Measurements from ENCODE around the gene OLFM4.

The OLFM4 gene

GRCh38 chr13:53068585-53069520, 40.2 kb downstream of the OLFM4 start:
- DNase-seq (ENCODE audit: low spot score in 2 of 2) (no peak), ATAC-seq (ENCODE audit: low read depth) (no peak)
- Mint-ChIP-seq H3K27ac (no peak overlapping the region), H3K27me3 (peaks cover 10% of the 10 kb centered on the region), H3K36me3 (no peaks in the 10 kb centered on the region), H3K4me1 (no peaks in the 10 kb centered on the region), H3K9me3 (no peaks in the 10 kb centered on the region), H3K4me3 (no peak overlapping the region)

- Mint-ChIP-seq H3K36me3 (no peaks in the 10 kb centered on the region), H3K27me3 (peaks cover 5% of the 10 kb centered on the region), H3K9me3 (no peaks in the 10 kb centered on the region), H3K4me3 (no peak overlapping the region), H3K4me1 (no peaks in the 10 kb centered on the region), H3K27ac (no peak overlapping the region)
- no peak for DNase-seq (ENCODE audit: low spot score in 2 of 2)
- ATAC-seq (ENCODE audit: low read depth) = no peak
Observed at GRCh38 chr13:53069800-53070199, 41.2 kb downstream of the OLFM4 start.

DNA sequence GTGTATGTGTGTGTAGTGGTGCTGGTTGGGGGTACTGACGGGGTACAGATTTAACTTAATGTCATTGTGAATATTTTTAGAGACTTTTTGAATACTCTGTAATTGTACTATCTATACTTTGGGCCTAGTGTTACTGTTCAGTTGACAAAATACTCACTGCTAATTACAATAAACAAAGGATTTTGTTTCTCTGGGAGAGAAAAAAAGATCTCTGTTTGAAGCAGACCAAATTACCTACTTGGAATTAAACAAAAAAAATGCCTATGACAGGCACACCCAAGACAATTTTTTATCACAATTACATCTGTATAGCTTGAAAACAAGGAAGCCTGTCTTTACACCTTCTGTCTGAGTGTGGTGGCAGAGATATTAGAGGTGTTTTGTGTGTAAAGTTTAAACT, 45.1 kb downstream of the OLFM4 start:
- Mint-ChIP-seq H3K27ac (no peak overlapping the region), H3K27me3 (peaks cover 1% of the 10 kb centered on the region), H3K36me3 (no peaks in the 10 kb centered on the region), H3K4me3 (no peak overlapping the region), H3K9me3 (no peaks in the 10 kb centered on the region), H3K4me1 (no peaks in the 10 kb centered on the region)
- no peak for ATAC-seq (ENCODE audit: low read depth)
- DNase-seq (ENCODE audit: low spot score in 2 of 2) = no peak

- H3K27ac Mint-ChIP-seq = no peak overlapping the region
- no peaks in the 10 kb centered on the region for H3K9me3 Mint-ChIP-seq
- no peak overlapping the region for H3K4me3 Mint-ChIP-seq
- H3K4me1 Mint-ChIP-seq = no peaks in the 10 kb centered on the region
- H3K27me3 Mint-ChIP-seq = peaks cover 1% of the 10 kb centered on the region
- H3K36me3 Mint-ChIP-seq = no peaks in the 10 kb centered on the region
- ATAC-seq (ENCODE audit: low read depth) (no peak), DNase-seq (ENCODE audit: low spot score in 2 of 2) (no peak)
Observed at GRCh38 chr13:53074114-53074513, 45.5 kb downstream of the OLFM4 start.

DNA sequence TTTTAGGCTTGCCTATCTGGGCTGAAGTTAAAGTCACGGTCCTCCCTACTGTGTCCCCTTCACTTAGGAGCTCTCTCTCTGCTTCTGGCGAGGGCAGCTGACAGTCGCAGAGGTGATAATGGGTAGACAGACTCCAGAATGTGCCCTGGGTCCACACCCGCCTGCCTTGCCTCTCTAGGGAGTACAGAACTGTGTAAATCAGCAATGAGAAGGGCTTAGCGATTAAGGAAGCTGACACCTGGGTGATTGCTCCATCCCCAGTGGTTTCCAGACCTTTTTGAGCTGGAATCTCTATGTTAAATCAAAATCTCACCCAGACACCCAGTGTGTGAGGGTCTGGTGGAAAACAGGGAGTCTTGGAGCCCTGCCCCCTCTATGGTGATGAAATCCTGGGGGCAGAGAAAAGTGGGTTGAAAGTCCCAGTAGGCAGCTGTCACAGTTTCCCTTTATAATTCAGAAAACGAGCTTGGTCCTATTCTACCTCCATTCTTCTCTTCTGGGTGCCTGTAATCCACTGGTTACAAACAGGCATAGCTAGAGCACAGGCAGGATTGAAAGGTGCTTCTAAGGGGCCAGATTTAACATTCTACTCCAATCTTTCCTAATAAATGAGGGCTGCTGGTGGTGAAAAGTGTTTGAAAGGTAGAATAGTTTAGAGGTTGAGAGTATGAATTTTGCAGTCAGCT, 46.9 kb downstream of the OLFM4 start:
- DNase-seq (ENCODE audit: low spot score in 2 of 2) = no peak
- Mint-ChIP-seq H3K27me3 (peaks cover 1% of the 10 kb centered on the region), H3K36me3 (no peaks in the 10 kb centered on the region), H3K4me1 (no peaks in the 10 kb centered on the region), H3K9me3 (no peaks in the 10 kb centered on the region), H3K4me3 (no peak overlapping the region), H3K27ac (no peak overlapping the region)
- no peak for ATAC-seq (ENCODE audit: low read depth)

GRCh38 chr13:53079691-53080090, 51.1 kb downstream of the OLFM4 start:
- no peak for ATAC-seq (ENCODE audit: low read depth)
- H3K4me1 Mint-ChIP-seq = no peaks in the 10 kb centered on the region
- no peak overlapping the region for H3K27ac Mint-ChIP-seq
- no peak for DNase-seq (ENCODE audit: low spot score in 2 of 2)
- peaks cover 2% of the 10 kb centered on the region for H3K27me3 Mint-ChIP-seq
- no peak overlapping the region for H3K4me3 Mint-ChIP-seq
- no peaks in the 10 kb centered on the region for H3K36me3 Mint-ChIP-seq
- H3K9me3 Mint-ChIP-seq = peaks cover 2% of the 10 kb centered on the region

DNA sequence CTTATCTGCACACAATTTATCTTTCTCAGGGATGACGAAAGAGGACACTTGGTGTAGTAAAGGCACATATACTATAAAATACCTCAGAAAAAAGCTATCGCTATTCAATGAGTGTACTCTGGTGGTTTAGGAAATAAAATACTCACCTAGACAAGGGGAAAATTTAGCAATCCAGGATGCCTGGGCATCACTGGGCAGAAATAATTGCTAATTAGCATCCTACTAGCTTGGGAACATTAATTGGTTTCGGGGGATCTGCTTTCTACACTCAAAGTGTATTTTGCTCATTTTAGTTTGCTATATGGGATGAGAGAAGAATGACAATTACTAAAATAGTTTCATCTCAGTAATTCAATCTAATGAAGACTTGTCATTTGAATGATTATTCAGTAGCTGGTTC, 60.3 kb downstream of the OLFM4 start:
- no peaks in the 10 kb centered on the region for H3K4me1 Mint-ChIP-seq
- H3K27me3 Mint-ChIP-seq = peaks cover 7% of the 10 kb centered on the region
- H3K4me3 Mint-ChIP-seq = no peak overlapping the region
- H3K9me3 Mint-ChIP-seq = peaks cover 6% of the 10 kb centered on the region
- H3K27ac Mint-ChIP-seq = no peak overlapping the region
- DNase-seq (ENCODE audit: low spot score in 2 of 2) (no peak), ATAC-seq (ENCODE audit: low read depth) (no peak)
- H3K36me3 Mint-ChIP-seq = no peaks in the 10 kb centered on the region

DNA sequence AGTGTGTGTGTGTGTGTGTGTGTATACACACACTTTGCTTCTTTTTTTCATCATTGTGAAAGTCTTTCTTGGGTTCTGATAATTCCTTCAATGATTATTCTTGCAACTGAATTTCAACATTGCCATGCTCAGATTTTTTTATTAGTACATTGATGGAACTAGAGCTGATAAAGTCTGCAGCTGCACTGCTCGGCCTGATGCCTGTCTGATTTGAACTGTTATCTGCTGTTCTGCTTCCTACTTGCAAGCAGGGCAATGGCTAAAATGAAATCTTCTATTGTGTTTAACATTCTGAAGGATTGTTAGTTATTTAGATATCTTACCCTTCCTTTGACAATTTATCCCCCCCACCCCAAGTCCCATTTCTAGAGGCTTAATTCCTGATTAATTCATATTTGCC, 61.3 kb downstream of the OLFM4 start:
- no peaks in the 10 kb centered on the region for H3K4me1 Mint-ChIP-seq
- H3K4me3 Mint-ChIP-seq = no peak overlapping the region
- DNase-seq (ENCODE audit: low spot score in 2 of 2) (no peak), ATAC-seq (ENCODE audit: low read depth) (no peak)
- no peak overlapping the region for H3K27ac Mint-ChIP-seq
- H3K36me3 Mint-ChIP-seq = no peaks in the 10 kb centered on the region
- peaks cover 5% of the 10 kb centered on the region for H3K27me3 Mint-ChIP-seq
- H3K9me3 Mint-ChIP-seq = peaks cover 4% of the 10 kb centered on the region

DNA sequence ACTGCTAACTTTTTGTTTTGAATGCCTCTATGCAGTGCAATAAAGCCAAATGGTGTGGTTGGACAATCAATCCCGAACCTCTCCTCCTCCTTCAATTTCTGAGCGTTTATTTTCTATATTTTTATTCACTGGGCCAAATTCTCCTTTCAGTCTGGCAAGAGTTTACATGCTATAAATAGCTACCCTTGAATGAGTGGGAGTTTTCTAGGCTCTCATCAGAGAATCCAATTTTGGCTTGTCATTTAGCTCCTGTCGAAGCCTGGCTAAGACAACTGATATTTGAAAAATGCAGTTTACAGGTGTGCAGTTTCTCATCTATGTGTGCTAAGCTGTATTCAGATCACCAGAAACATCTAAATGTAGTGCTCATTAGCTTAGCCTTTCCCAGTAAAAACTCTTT, 61.8 kb downstream of the OLFM4 start:
- no peaks in the 10 kb centered on the region for H3K36me3 Mint-ChIP-seq
- no peak overlapping the region for H3K27ac Mint-ChIP-seq
- no peak overlapping the region for H3K4me3 Mint-ChIP-seq
- no peaks in the 10 kb centered on the region for H3K4me1 Mint-ChIP-seq
- peaks cover 5% of the 10 kb centered on the region for H3K27me3 Mint-ChIP-seq
- ATAC-seq (ENCODE audit: low read depth) (no peak), DNase-seq (ENCODE audit: low spot score in 2 of 2) (no peak)
- peaks cover 4% of the 10 kb centered on the region for H3K9me3 Mint-ChIP-seq

DNA sequence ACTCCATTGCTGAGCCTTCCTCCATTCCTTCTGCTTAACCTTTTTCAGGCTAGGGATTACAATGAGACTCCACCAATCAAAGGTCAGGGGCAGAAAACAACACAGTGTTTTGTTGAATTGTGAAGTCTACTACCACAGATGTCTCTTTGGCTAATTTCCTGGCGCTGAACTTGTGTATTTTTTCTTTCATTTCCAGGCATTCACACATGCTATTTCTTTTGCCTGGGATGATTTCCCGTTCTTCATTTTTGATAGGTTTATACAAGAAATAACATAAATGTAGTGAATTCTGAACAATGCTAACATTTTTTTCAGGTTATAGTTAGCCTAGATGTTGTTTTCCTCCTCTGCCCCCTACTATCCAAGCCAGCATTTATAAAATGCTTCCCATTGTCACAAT, 64.3 kb downstream of the OLFM4 start:
- DNase-seq (ENCODE audit: low spot score in 2 of 2) = no peak
- no peak for ATAC-seq (ENCODE audit: low read depth)
- Mint-ChIP-seq H3K9me3 (peaks cover 4% of the 10 kb centered on the region), H3K4me1 (no peaks in the 10 kb centered on the region), H3K27me3 (peaks cover 3% of the 10 kb centered on the region), H3K27ac (no peak overlapping the region), H3K36me3 (no peaks in the 10 kb centered on the region), H3K4me3 (no peak overlapping the region)

DNA sequence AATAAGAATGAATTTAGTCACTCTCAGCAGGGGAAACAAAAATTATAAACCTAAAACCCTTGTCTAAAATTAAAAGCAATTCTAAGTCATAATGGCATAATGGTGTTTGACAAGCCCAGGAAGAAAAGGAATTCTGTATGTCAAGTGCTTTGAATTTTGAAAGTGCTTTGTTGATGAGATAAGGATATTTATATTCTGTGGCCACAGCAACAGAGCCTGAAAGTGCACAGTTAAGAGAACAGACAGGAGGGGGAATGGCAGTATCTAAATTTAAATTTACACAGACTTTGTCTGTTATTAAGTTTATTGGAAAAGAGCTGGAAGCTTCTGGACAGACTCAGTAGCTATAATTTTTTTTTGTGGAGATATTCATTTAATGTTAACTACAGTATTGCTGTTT, 69.8 kb downstream of the OLFM4 start:
- no peak for ATAC-seq (ENCODE audit: low read depth)

DNA sequence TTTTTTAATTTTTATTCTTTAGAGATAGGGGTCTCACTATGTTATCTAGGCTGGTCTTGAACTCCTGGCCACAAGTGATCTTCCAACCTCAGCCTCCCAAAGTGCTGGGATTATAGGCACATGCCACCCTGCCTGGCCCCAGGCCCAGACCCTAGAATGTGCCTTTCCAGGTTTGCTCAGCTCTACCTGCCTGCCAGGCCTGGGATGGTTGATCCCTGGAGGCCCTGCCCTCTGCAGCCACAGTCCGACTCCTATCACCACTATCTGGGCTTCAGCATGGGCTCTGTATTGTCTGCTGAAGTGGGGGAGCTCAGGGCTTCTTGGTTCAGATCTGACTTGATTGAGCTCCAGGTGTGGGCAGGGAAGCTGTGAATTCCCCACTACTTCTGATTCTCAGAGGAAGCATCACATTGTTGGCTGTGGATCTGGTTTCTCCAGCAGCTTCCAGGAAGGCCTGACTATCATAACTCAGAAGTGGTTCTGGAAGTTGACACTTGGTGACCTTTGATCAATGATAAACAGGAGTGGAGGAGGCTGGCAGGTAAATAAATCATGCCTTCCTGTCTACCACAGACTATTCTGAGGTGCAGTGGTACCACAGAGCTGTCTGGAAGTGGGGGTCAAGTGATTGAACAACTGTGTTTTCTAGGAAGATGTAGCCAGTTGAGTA, 71.9 kb downstream of the OLFM4 start:
- Mint-ChIP-seq H3K36me3 (no peaks in the 10 kb centered on the region), H3K9me3 (peaks cover 4% of the 10 kb centered on the region), H3K27ac (no peak overlapping the region), H3K27me3 (peaks cover 3% of the 10 kb centered on the region), H3K4me1 (no peaks in the 10 kb centered on the region), H3K4me3 (no peak overlapping the region)
- no peak for ATAC-seq (ENCODE audit: low read depth)
- no peak for DNase-seq (ENCODE audit: low spot score in 2 of 2)

More for the DNA sequence above, 69.8 kb downstream of the OLFM4 start:
- H3K4me3 Mint-ChIP-seq = no peak overlapping the region
- H3K27me3 Mint-ChIP-seq = peaks cover 3% of the 10 kb centered on the region
- no peak for DNase-seq (ENCODE audit: low spot score in 2 of 2)
- H3K36me3 Mint-ChIP-seq = no peaks in the 10 kb centered on the region
- H3K27ac Mint-ChIP-seq = no peak overlapping the region
- H3K4me1 Mint-ChIP-seq = no peaks in the 10 kb centered on the region
- H3K9me3 Mint-ChIP-seq = peaks cover 2% of the 10 kb centered on the region
